Measurements from ENCODE around the gene TRIM26.

TRIM26 gene

GRCh38 chr6:30207619-30208295, 5.4 kb downstream of the TRIM26 start:
- no peak for DNase-seq

- DNase-seq = no peak
Measured at GRCh38 chr6:30206799-30207618, 6.2 kb downstream of the TRIM26 start.

GRCh38 chr6:30206152-30206551, 7.1 kb downstream of the TRIM26 start:
- no peak for DNase-seq

- no peak for DNase-seq
Measured at GRCh38 chr6:30204116-30204515, 9.1 kb downstream of the TRIM26 start.

GRCh38 chr6:30202366-30202765, 10.8 kb downstream of the TRIM26 start:
- DNase-seq = no peak

GRCh38 chr6:30200551-30201281, 12.5 kb downstream of the TRIM26 start:
- no peak for DNase-seq

GRCh38 chr6:30198166-30199084, 14.8 kb downstream of the TRIM26 start:
- no peak for DNase-seq

- DNase-seq = no peak
Measured at GRCh38 chr6:30196376-30196775, 16.8 kb downstream of the TRIM26 start.

- no peak for DNase-seq
Measured at GRCh38 chr6:30195951-30196350, 17.3 kb downstream of the TRIM26 start.

- no peak for DNase-seq
Measured at GRCh38 chr6:30194797-30195690, 18.2 kb downstream of the TRIM26 start.

- DNase-seq = no peak
Measured at GRCh38 chr6:30192076-30192475, 21.1 kb downstream of the TRIM26 start.

- no peak for DNase-seq
Measured at GRCh38 chr6:30188541-30188940, 24.7 kb downstream of the TRIM26 start.

GRCh38 chr6:30185846-30186484, 27.2 kb downstream of the TRIM26 start:
- DNase-seq = no peak

- DNase-seq = no peak
Measured at GRCh38 chr6:30184417-30185031, 28.7 kb downstream of the TRIM26 start.

- DNase-seq = no peak
Measured at GRCh38 chr6:30180145-30180544, 33.1 kb downstream of the TRIM26 start.

GRCh38 chr6:30178837-30179236, 34.4 kb downstream of the TRIM26 start:
- DNase-seq = no peak

- no peak for DNase-seq
Measured at GRCh38 chr6:30175765-30176164, 37.4 kb downstream of the TRIM26 start.

- DNase-seq = no peak
Measured at GRCh38 chr6:30172681-30173080, 40.5 kb downstream of the TRIM26 start.

GRCh38 chr6:30171677-30172471, 41.3 kb downstream of the TRIM26 start:
- no peak for DNase-seq

Measured in activated CD4-positive, alpha-beta T cell treated with anti-CD3 and anti-CD28 coated beads, Interleukin-2, amount 50 U/mL, for 48 hours (primary cell).